ENCODE data around the gene INO80B. TPM values are rescaled to one million over a fixed set of nuclear protein-coding genes. Genes with fewer than 3 reads are reported as not detected.

INO80B gene
- polyA plus RNA-seq, 3 donors, result 21.4 to 37.9 (median 33.6) TPM

- 0 to 1% (median 1%) methylated on average over 55 to 56 of the region's 56 CpGs for WGBS, 3 donors
- H3K27ac ChIP-seq (ENCODE audit: low read depth, low read length), result peak within 1 kb of the TSS; percentile 89
These were observed 52.4 kb downstream of the INO80B start, which contains the start of gene PCGF1 for GRCh38 chr2:74507145-74507925. TSS of gene PCGF1 (minus strand) at chr2:74507695. CDS start at chr2:74507668, 27 bp downstream.

Other genes with a start within 250 kb of the INO80B start
- 1 to 10 TPM in 1 of 3 donors, under 1 TPM in 2; 0.32 to 1.0 (median 0.71) TPM for gene SLC4A5, start 111.7 kb upstream of the INO80B start, polyA plus RNA-seq
- gene DCTN1, start 74.8 kb upstream of the INO80B start, polyA plus RNA-seq, result 100 to 1,000 TPM in 1 of 3 donors, 10 to 100 TPM in 2; 40.0 to 127 (median 70.4) TPM
- gene C2orf81, start 33.5 kb upstream of the INO80B start, polyA plus RNA-seq, result 1 to 10 TPM in 2 of 3 donors, under 1 TPM in 1; 0.43 to 2.4 (median 1.5) TPM
- gene WDR54, start 33.4 kb upstream of the INO80B start, polyA plus RNA-seq, result 1 to 10 TPM; 5.5 to 7.2 (median 6.6) TPM
- gene RTKN, start 13.2 kb upstream of the INO80B start, polyA plus RNA-seq, result 10 to 100 TPM in 2 of 3 donors, 1 to 10 TPM in 1; 8.5 to 28.0 (median 13.2) TPM
- gene WBP1, start 3.4 kb downstream of the INO80B start, polyA plus RNA-seq, result 10 to 100 TPM; 69.0 to 81.3 (median 78.1) TPM
- gene MOGS, start 10.3 kb downstream of the INO80B start, polyA plus RNA-seq, result 10 to 100 TPM; 18.3 to 38.7 (median 29.1) TPM
- gene MRPL53, start 17.6 kb downstream of the INO80B start, polyA plus RNA-seq, result 100 to 1,000 TPM in 1 of 3 donors, 10 to 100 TPM in 2; 43.1 to 112 (median 84.6) TPM
- gene CCDC142, start 27.9 kb downstream of the INO80B start, polyA plus RNA-seq, result 1 to 10 TPM; 2.7 to 6.6 (median 5.0) TPM
- gene TTC31, start 28.0 kb downstream of the INO80B start, polyA plus RNA-seq, result 10 to 100 TPM; 10.6 to 15.5 (median 14.2) TPM
- gene LBX2, start 44.5 kb downstream of the INO80B start, polyA plus RNA-seq, result 1 to 10 TPM; 1.3 to 3.3 (median 1.4) TPM
- 10 to 100 TPM; 11.1 to 22.5 (median 11.5) TPM for gene PCGF1, start 52.6 kb downstream of the INO80B start, polyA plus RNA-seq
- gene TLX2, start 59.4 kb downstream of the INO80B start, polyA plus RNA-seq, result under 1 TPM in 1 of 3 donors, not detected in 2; 0.03 TPM
- gene DQX1, start 71.1 kb downstream of the INO80B start, polyA plus RNA-seq, result under 1 TPM in 2 of 3 donors, not detected in 1; 0.31 to 0.51 TPM
- gene AUP1, start 74.6 kb downstream of the INO80B start, polyA plus RNA-seq, result 100 to 1,000 TPM in 2 of 3 donors, 10 to 100 TPM in 1; 86.1 to 159 (median 152) TPM
- gene HTRA2, start 74.8 kb downstream of the INO80B start, polyA plus RNA-seq, result 10 to 100 TPM; 21.0 to 48.9 (median 43.7) TPM
- gene LOXL3, start 98.9 kb downstream of the INO80B start, polyA plus RNA-seq, result 1 to 10 TPM in 2 of 3 donors, under 1 TPM in 1; 0.78 to 4.7 (median 2.8) TPM
- 10 to 100 TPM in 2 of 3 donors, 1 to 10 TPM in 1; 8.8 to 23.4 (median 16.2) TPM for gene DOK1, start 99.6 kb downstream of the INO80B start, polyA plus RNA-seq
- gene M1AP, start 193.2 kb downstream of the INO80B start, polyA plus RNA-seq, result under 1 TPM; 0.34 to 0.70 (median 0.48) TPM
- gene SEMA4F, start 199.2 kb downstream of the INO80B start, polyA plus RNA-seq, result 1 to 10 TPM; 2.1 to 3.5 (median 3.0) TPM

All from adipose tissue (tissue), 3 donors.